Daoy (cell line): ENCODE data around the gene PEAK3. TPM values are rescaled to one million over a fixed set of nuclear protein-coding genes. Genes with fewer than 3 reads are reported as not detected.

Experiments used
- DNase-seq: peaks from one replicate; pipeline ENCODE4 v3.0.0-alpha.2; 2015; ENCODE audit warnings: low read depth
- total RNA-seq: library from RNA; depleted of rRNA; stranded (reverse); fragments of >200 nt; shearing (Covaris generic); gene quantifications from 2 replicates; pipeline ENCODE4 v1.2.3, GENCODE V29; 2014; rRNA removed

PEAK3 gene
- total RNA-seq, 1 experiment from 2014 or later: not detected

DNA sequence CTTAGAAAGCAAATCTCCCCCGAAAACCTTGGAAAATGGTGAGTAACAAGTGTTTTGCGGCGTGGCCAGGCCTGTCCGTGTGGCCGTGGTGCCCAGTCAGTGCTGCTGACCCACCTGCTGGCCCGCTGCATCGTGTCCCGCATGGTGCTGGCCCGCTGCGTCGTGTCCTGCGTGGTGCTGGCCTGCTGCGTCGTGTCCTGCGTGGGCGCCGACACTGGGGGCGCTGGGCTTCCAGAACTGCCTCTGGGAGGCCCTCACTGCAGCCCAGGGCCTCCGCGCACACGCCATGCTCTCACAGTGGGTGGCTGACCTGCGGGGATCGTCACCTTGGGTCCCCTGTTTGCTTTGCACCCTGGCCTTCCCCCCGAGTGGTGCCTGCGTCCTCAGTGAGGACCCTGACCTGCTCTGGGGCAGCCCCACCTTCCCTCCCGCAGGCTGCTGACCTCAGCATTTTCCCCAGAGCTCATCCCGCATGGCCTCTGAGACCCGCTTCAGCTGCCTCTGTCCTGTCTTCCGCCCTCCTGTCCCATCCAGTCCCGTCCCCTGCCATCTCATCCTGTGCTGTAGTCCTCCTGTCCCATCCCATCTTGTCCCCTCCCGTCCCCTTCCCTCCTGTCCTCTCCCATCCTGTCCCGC lies 56.4 kb downstream of the PEAK3 start:
- no peak for DNase-seq

- DNase-seq: no peak
These were observed 57.1 kb downstream of the PEAK3 start for GRCh38 chr19:2224754-2225349.

Other genes with a start within 250 kb of the PEAK3 start
- 31.3 and 33.9 TPM in 2 replicates for gene MKNK2, start 230.9 kb downstream of the PEAK3 start, total RNA-seq
- 11.1 and 13.5 TPM in 2 replicates for gene MOB3A, start 185.8 kb downstream of the PEAK3 start, total RNA-seq
- gene IZUMO4, start 185.3 kb downstream of the PEAK3 start, total RNA-seq: not detected in 2 replicates
- 79.0 and 93.3 TPM in 2 replicates for gene AP3D1, start 130.6 kb downstream of the PEAK3 start, total RNA-seq
- gene DOT1L, start 118.2 kb downstream of the PEAK3 start, total RNA-seq: 5.0 and 10.8 TPM in 2 replicates
- 70.9 and 101 TPM in 2 replicates for gene PLEKHJ1, start 45.8 kb downstream of the PEAK3 start, total RNA-seq
- gene SF3A2, start 45.4 kb downstream of the PEAK3 start, total RNA-seq: 26.3 and 47.7 TPM in 2 replicates
- 0.51 and 2.2 TPM in 2 replicates for gene AMH, start 32.9 kb downstream of the PEAK3 start, total RNA-seq
- 1.6 TPM in 1 of 2 replicates, not detected in the other for gene JSRP1, start 25.8 kb downstream of the PEAK3 start, total RNA-seq
- 0.23 and 0.24 TPM in 2 replicates for gene LINGO3, start 26.0 kb upstream of the PEAK3 start, total RNA-seq
- 363 and 380 TPM in 2 replicates for gene LSM7, start 46.4 kb upstream of the PEAK3 start, total RNA-seq
- gene SPPL2B, start 46.5 kb upstream of the PEAK3 start, total RNA-seq: 19.3 and 24.4 TPM in 2 replicates
- not detected in 2 replicates for gene TMPRSS9, start 78.1 kb upstream of the PEAK3 start, total RNA-seq
- gene TIMM13, start 145.4 kb upstream of the PEAK3 start, total RNA-seq: 54.0 and 56.3 TPM in 2 replicates
- 207 and 209 TPM in 2 replicates for gene LMNB2, start 174.8 kb upstream of the PEAK3 start, total RNA-seq
- 70.5 and 85.9 TPM in 2 replicates for gene GADD45B, start 194.0 kb upstream of the PEAK3 start, total RNA-seq